Upper lobe of left lung (tissue), 4 donors: ENCODE measurements around the gene COX6A2.

Experiments used
- EP300 ChIP-seq, 4 donors: sonication (generic); formaldehyde crosslinking; IDR thresholded peaks; one replicate each; pipeline ENCODE4 v1.5.1; 2017; ENCODE audit warnings: antibody characterized with exemption in 4 of 4, control low read depth in 2 of 4
- POLR2A ChIP-seq, 4 donors: fragments of 450-650 bp; IDR thresholded peaks; one replicate each; pipeline ENCODE4 v1.5.1; 2016 to 2017; ENCODE audit warnings: antibody characterized with exemption in 4 of 4, mild to moderate bottlenecking in 2 of 4
- POLR2AphosphoS5 ChIP-seq, 2 donors: sonication (generic); formaldehyde crosslinking; IDR thresholded peaks; one replicate each; pipeline ENCODE4 v1.5.1; 2017; ENCODE audit warnings: antibody characterized with exemption in 2 of 2
- TF ChIP-seq, protein P1 (sequence below), 6 experiments: fragments of 450-650 bp in 4 of 6; fragments of 200-600 bp in 2 of 6; sonication (generic) in 2 of 6; IDR thresholded peaks; one replicate each; pipeline ENCODE4 v1.5.1; 2016 to 2019; ENCODE audit warnings: antibody characterized with exemption in 6 of 6

DNA sequence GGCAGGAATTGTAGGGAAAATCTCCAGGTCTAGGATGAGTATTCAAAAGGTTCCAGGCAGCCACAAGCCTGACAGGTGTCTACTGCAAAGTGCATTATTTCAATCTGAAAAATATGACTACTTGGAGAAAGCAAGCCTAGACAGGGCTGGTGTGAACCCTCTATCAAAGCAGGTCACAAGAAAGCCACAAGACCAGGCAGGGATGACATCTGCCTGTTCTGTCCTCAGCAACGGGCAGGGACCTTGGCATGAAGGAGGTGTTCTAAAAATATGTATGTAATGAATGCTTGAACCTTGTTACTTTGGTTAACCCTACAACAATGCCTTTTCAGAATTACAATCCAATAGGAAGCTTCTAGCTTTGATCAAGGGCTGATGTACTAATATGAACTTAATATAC is 1.2 kb upstream of the COX6A2 start:
- TF ChIP-seq, protein P1, sequence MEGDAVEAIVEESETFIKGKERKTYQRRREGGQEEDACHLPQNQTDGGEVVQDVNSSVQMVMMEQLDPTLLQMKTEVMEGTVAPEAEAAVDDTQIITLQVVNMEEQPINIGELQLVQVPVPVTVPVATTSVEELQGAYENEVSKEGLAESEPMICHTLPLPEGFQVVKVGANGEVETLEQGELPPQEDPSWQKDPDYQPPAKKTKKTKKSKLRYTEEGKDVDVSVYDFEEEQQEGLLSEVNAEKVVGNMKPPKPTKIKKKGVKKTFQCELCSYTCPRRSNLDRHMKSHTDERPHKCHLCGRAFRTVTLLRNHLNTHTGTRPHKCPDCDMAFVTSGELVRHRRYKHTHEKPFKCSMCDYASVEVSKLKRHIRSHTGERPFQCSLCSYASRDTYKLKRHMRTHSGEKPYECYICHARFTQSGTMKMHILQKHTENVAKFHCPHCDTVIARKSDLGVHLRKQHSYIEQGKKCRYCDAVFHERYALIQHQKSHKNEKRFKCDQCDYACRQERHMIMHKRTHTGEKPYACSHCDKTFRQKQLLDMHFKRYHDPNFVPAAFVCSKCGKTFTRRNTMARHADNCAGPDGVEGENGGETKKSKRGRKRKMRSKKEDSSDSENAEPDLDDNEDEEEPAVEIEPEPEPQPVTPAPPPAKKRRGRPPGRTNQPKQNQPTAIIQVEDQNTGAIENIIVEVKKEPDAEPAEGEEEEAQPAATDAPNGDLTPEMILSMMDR (IDR thresholded peaks at IDR 0.05), result no peak
- TF ChIP-seq POLR2AphosphoS5 (IDR thresholded peaks at IDR 0.05) (no peak), EP300 (IDR thresholded peaks at IDR 0.05) (no peak), POLR2A (IDR thresholded peaks at IDR 0.05) (no peak)
